Keratinocyte (primary cell): ENCODE data around the gene RANGRF. TPM values are rescaled to one million over a fixed set of nuclear protein-coding genes. Genes with fewer than 3 reads are reported as not detected.

Experiments
- DNase-seq: peaks from one replicate; pipeline ENCODE4 v3.0.0-alpha.2; 2011; ENCODE audit warnings: low read depth, missing footprints, low spot score
- FAIRE-seq: peaks from 2 replicates; lab custom pipeline; 2011; peaks lifted over from hg19 to GRCh38; lab: Jason Lieb, UNC
- H2AFZ ChIP-seq: 2 replicates; pipeline ENCODE4 v1.6.0; 2012; ENCODE audit warnings: low read length, control low read depth, inconsistent platforms; ENCODE audit not compliant: control insufficient read depth
- H3K27ac ChIP-seq: 2 replicates; pipeline ENCODE4 v1.5.1; 2011; ENCODE audit warnings: low read length; ENCODE audit not compliant: control insufficient read depth, insufficient read depth
- H3K27me3 ChIP-seq: 3 replicates; pipeline ENCODE4 v1.6.0; 2011; ENCODE audit warnings: low read length; ENCODE audit not compliant: control insufficient read depth, insufficient read depth; ENCODE audit errors: extremely low read depth
- H3K36me3 ChIP-seq, 2 experiments: 2 replicates in 1 of 2; 3 replicates in 1 of 2; pipeline ENCODE4 v1.5.1; 2011; ENCODE audit warnings: low read length in 2 of 2, mild to moderate bottlenecking in 1 of 2; ENCODE audit not compliant: control insufficient read depth in 2 of 2, insufficient read depth in 2 of 2; ENCODE audit errors: extremely low read depth in 1 of 2
- H3K4me1 ChIP-seq: 3 replicates; pipeline ENCODE4 v1.5.1; 2011; ENCODE audit warnings: low read length; ENCODE audit not compliant: control insufficient read depth, insufficient read depth; ENCODE audit errors: extremely low read depth
- H3K4me2 ChIP-seq: 3 replicates; pipeline ENCODE4 v1.6.0; 2011; ENCODE audit warnings: low read depth, low read length; ENCODE audit not compliant: control insufficient read depth, insufficient read depth; ENCODE audit errors: extremely low read depth
- H3K4me3 ChIP-seq, 3 experiments: fragments of 200-600 bp in 1 of 3; sonication (generic) in 1 of 3; 2 replicates in 2 of 3; 3 replicates in 1 of 3; pipeline ENCODE4 v1.5.1; 2011 to 2016; ENCODE audit warnings: low read length in 3 of 3, mild to moderate bottlenecking in 3 of 3, control low read depth in 2 of 3, inconsistent platforms in 1 of 3, low read depth in 1 of 3, mixed read lengths in 1 of 3, mixed run types in 1 of 3, moderate library complexity in 1 of 3; ENCODE audit not compliant: control insufficient read depth in 2 of 3, insufficient read depth in 2 of 3; ENCODE audit errors: extremely low read depth in 1 of 3
- H3K79me2 ChIP-seq: 2 replicates; pipeline ENCODE4 v1.6.0; 2012; ENCODE audit warnings: low read length; ENCODE audit not compliant: control insufficient read depth, insufficient read depth
- H3K9ac ChIP-seq: 3 replicates; pipeline ENCODE4 v1.6.0; 2011; ENCODE audit warnings: low read length; ENCODE audit not compliant: control insufficient read depth, insufficient read depth; ENCODE audit errors: extremely low read depth
- H3K9me1 ChIP-seq: 3 replicates; pipeline ENCODE4 v1.6.0; 2011; ENCODE audit warnings: low read length; ENCODE audit not compliant: control insufficient read depth, insufficient read depth; ENCODE audit errors: extremely low read depth
- H3K9me3 ChIP-seq: 2 replicates; pipeline ENCODE4 v1.5.1; 2012; ENCODE audit warnings: low read depth, low read length; ENCODE audit not compliant: control insufficient read depth
- H4K20me1 ChIP-seq: 3 replicates; pipeline ENCODE4 v1.6.0; 2011; ENCODE audit warnings: low read length; ENCODE audit not compliant: control insufficient read depth, insufficient read depth; ENCODE audit errors: extremely low read depth
- CTCF ChIP-seq, 3 experiments: IDR thresholded peaks in 1 of 3; conservative IDR thresholded peaks in 1 of 3; optimal IDR thresholded peaks in 1 of 3; 2 replicates in 2 of 3; 3 replicates in 1 of 3; pipeline versions ENCODE3 to v1.5.1; 2011; ENCODE audit warnings: low read length in 3 of 3, mild to moderate bottlenecking in 3 of 3, moderate library complexity in 2 of 3, control low read depth in 1 of 3, inconsistent platforms in 1 of 3; ENCODE audit not compliant: insufficient read depth in 2 of 3; ENCODE audit errors: extremely low read depth in 1 of 3
- EZH2 ChIP-seq: IDR thresholded peaks from one replicate; pipeline ENCODE4 v1.6.1; 2012; ENCODE audit warnings: inconsistent platforms, mild to moderate bottlenecking, low read length, moderate library complexity
- dilution Hi-C: fragments of 300-500 bp; cut with MboI; formaldehyde crosslinking; loops from one replicate; pipeline ENCODE4 v1.7.0; 2020; ENCODE audit warnings: low sequenced_read_pairs; ENCODE audit not compliant: extremely low pct_ligation_motif_present
- polyA plus RNA-seq, 5 experiments: library from polyadenylated mRNA; depleted of rRNA in 3 of 5; stranded (reverse) in 3 of 5; stranded (forward) in 1 of 5; unstranded in 1 of 5; fragments of >200 nt; gene quantifications; 1 replicate in 1 of 5; 2 replicates in 3 of 5; 3 replicates in 1 of 5; pipeline versions ENCODE4 v1.2.1 to v1.2.3, GENCODE V29; 2011 to 2012; ENCODE audit warnings: missing spikeins in 2 of 5, low read depth in 1 of 5, low replicate concordance in 1 of 5

Gene RANGRF
- polyA plus RNA-seq, 1 donor (not counting 4 experiments of a cell fraction or from before 2014, with no cell fraction given): 24.4 TPM

GRCh38 chr17:8318010-8318935, 29.8 kb downstream of the RANGRF start:
- H3K79me2 ChIP-seq: no peaks in the 10 kb centered on the region
- H3K9me3 ChIP-seq: no peaks in the 10 kb centered on the region
- no peak overlapping the region for H3K9ac ChIP-seq
- H3K27ac ChIP-seq: no peak overlapping the region
- no peak for DNase-seq
- H4K20me1 ChIP-seq: no peaks in the 10 kb centered on the region
- no peaks in the 10 kb centered on the region for H3K36me3 ChIP-seq
- no peaks in the 10 kb centered on the region for H3K9me1 ChIP-seq
- dilution Hi-C loops: no loop called here
- no peak for FAIRE-seq
- H3K27me3 ChIP-seq: peaks cover 34% of the 10 kb centered on the region
- H2AFZ ChIP-seq: no peak overlapping the region
- no peak overlapping the region for H3K4me2 ChIP-seq
- TF ChIP-seq EZH2 (no peak), CTCF (optimal IDR thresholded peaks at IDR 0.05 in 1 of 3, IDR thresholded peaks at IDR 0.05 in 1 of 3, conservative IDR thresholded peaks at IDR 0.05 in 1 of 3; ENCODE audit: extremely low read depth in 1 of 3, insufficient read depth in 2 of 3, low read length in 3 of 3) (no peak)
- H3K4me3 ChIP-seq: no peak overlapping the region
- peaks cover 6% of the 10 kb centered on the region for H3K4me1 ChIP-seq

- Histone ChIP-seq H3K9ac (no peak overlapping the region), H3K4me3 (no peak overlapping the region), H3K9me1 (no peaks in the 10 kb centered on the region), H3K4me1 (peaks cover 5% of the 10 kb centered on the region), H3K4me2 (no peak overlapping the region), H3K9me3 (no peaks in the 10 kb centered on the region), H3K36me3 (no peaks in the 10 kb centered on the region), H2AFZ (no peak overlapping the region), H3K79me2 (no peaks in the 10 kb centered on the region), H3K27ac (no peak overlapping the region), H4K20me1 (no peaks in the 10 kb centered on the region), H3K27me3 (peaks cover 21% of the 10 kb centered on the region)
- DNase-seq (no peak), FAIRE-seq (no peak)
- dilution Hi-C loops: no loop called here
- TF ChIP-seq EZH2 (no peak), CTCF (optimal IDR thresholded peaks at IDR 0.05 in 1 of 3, IDR thresholded peaks at IDR 0.05 in 1 of 3, conservative IDR thresholded peaks at IDR 0.05 in 1 of 3; ENCODE audit: extremely low read depth in 1 of 3, insufficient read depth in 2 of 3, low read length in 3 of 3) (no peak)
These were observed 31.8 kb downstream of the RANGRF start for GRCh38 chr17:8320262-8320661.
